GM10266 (cell line): ENCODE data around the gene NFE2L1.

ENCODE experiments used
- DNase-seq: peaks from one replicate; pipeline ENCODE4 v3.0.0; 2012; ENCODE audit errors: extremely low spot score
- TF ChIP-seq, protein P1 (sequence below): IDR thresholded peaks from 2 replicates; pipeline ENCODE4 v1.5.1; 2012; ENCODE audit warnings: mild to moderate bottlenecking, low read depth; ENCODE audit not compliant: control insufficient read depth, insufficient read depth; ENCODE audit errors: missing control alignments

Gene NFE2L1

DNA sequence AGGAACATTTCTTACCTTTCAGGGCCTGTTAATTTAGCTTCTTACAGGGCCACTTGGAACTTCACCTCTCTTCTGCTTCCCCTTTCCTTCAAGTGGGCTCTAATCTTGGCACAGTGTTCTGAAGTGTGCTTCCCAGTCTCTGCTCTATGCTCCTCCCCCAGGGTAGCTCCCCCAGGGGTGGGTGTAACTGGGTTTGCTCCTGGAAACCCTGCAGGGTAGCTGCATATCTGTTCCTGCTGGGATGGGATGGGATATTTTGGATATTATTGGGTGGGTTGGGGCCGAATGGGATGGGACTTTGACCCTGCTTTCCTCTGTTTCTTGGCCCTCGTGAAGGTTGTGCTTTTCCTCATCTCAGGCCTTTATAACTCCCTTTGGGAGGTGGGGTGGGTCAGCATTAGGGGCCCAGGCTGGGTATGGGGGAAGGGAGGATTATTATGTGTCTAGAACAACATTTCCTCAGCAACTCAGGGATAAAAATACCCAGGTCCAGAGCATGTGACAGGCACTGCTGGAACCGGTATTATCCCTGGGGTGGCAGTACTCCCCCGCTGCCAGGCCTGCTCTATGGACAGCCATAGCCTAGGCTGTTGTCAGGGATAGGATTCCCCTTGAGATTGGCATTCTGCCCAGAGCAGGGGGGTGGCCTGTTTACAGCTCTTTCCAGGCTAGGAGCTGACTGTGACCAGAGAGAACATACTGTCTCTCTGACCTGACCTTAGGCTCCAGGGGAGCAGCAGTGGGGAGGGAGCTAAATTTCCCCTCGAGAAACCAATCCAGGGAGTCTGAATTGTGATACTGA is 5.0 kb downstream of the NFE2L1 start:
- TF ChIP-seq, protein P1, sequence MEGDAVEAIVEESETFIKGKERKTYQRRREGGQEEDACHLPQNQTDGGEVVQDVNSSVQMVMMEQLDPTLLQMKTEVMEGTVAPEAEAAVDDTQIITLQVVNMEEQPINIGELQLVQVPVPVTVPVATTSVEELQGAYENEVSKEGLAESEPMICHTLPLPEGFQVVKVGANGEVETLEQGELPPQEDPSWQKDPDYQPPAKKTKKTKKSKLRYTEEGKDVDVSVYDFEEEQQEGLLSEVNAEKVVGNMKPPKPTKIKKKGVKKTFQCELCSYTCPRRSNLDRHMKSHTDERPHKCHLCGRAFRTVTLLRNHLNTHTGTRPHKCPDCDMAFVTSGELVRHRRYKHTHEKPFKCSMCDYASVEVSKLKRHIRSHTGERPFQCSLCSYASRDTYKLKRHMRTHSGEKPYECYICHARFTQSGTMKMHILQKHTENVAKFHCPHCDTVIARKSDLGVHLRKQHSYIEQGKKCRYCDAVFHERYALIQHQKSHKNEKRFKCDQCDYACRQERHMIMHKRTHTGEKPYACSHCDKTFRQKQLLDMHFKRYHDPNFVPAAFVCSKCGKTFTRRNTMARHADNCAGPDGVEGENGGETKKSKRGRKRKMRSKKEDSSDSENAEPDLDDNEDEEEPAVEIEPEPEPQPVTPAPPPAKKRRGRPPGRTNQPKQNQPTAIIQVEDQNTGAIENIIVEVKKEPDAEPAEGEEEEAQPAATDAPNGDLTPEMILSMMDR: no peak
- DNase-seq: no peak

DNA sequence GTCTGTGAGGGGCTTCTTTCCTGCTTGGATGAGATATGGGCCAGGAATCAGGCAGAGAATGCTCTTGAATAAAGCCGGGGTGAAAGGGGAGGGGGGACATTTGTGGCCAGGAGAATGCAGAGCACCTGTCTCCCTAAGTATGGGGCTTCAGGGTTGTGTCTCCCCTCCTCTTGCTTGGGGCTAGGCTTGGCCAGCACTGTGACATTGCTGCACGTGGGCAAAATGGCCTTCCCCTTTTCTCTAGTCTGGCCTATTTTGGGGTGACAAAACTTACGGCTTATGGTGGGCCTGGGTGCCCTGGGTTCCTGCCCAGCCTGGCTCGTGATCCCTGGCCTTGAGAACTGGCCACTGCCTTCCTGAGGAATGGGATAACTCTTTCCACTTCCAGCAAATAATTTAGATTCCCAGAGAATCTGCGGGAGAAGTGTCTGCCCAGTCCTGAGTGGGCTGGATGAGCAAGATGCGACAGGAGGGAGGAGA is 5.6 kb downstream of the NFE2L1 start:
- DNase-seq: no peak
- TF ChIP-seq, protein P1: no peak

DNA sequence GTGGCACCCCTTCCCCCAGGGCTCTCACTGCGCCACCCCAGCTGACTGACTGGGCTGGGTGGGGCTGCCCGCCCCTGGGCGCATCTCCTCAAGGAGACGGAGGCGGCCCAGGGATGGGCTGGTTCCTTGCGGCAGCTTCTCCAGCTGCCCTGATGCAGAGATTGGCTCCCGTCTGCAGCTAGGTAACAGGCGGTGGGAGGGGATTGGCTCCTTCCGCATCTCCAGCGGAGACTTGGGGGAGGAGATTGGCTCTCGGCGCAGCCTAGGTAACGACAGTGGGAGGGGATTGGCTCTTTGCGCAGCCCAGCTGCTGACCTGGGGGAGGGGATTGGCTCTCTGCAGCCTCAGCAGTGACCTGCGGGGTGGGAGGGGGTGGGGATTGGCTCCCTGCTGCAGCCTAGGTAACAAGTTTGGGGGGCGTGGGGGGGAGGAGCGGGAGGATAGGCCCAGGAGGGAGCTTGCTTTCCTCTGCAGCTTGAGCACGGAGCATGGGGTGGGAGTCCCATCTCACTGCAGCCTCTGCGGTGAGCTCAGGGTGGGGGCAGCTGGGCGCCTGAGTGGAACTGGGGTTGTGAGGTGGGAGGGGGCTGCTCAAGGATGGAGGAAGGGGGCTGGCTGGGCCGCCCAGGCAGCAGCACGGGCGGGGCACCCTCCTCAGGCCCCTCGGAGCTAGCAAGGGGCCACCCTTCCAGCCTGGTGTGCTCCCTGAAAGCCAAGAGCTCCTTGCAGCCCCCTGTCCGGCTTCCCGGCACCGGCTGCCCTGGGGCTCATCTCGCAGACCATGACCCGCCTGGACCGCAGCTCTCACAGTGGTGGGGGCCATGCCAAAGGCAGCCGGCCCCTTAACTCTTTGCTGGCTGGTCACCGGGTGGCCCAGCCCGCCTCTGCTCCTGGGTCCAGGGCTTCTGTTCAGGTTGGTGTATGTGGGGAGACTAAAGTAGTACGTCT is 6.4 kb downstream of the NFE2L1 start:
- TF ChIP-seq, protein P1: no peak
- DNase-seq: no peak

DNA sequence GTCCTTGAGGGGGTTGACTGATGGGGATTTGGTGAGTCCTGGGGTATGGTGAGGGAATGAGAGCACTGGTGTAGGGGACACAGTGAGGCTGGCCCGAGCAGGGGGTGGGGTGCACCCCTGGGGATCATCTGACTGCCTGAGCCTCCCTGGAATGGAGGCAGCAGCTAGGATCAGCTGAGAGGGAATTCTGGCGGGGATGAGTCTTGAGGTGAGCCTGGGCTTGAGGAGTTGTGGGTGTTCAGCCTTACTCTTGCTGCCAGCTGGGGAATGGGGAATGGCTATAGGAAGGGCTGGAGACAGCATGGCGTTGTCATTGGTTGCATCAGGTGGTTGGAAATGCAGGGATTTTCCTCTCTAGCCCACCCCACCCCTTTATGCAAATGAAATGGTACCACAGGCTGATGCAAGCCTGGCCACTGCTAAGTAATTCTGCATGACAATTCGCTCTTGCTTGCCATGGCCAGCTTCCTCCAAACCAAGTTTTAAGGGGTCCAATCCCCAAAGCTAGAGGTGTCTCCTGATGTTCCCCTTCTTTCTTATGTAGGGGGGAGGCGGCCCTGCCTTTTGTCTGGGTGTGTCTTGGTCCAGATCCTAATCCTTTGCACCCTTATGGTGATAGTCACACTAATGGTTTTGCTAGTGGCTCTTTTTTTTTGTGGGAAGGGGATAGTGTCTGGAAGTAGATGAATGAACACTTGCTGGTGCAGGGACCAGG is 7.5 kb downstream of the NFE2L1 start:
- peak; percentile 65 for DNase-seq
- TF ChIP-seq, protein P1: no peak

DNA sequence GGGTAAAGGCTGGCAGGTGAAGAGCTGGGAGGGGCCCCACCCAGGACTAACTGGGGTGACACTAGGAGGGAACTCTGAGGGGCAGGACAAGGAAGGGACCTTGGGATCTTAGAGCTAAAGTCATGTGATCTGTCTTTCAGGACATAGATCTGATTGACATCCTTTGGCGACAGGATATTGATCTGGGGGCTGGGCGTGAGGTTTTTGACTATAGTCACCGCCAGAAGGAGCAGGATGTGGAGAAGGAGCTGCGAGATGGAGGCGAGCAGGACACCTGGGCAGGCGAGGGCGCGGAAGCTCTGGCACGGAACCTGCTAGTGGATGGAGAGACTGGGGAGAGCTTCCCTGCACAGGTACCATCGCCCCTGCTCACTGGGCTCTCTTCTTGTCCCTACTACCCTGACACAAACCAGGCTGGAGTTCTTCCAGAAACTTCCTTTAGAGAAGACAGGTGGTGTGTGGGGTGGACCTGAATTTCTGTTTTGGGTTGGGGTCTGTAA is 8.1 kb downstream of the NFE2L1 start:
- TF ChIP-seq, protein P1: no peak

DNA sequence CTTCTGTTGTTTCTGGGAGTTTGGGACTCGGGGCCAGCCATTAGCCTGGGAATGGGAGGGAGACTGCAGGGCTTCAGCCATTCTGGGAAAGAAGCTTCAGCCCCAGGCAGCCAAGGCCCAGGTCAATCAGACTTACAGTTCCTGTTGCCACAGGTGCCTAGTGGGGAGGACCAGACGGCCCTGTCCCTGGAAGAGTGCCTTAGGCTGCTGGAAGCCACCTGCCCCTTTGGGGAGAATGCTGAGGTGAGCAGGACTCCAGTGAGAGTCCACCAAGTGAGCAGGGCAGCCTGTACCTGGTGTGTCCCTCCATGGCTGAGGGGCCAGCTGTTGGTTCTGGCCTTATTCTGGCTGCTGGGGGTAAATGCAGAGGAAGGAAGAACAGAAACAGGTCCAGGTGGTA is 8.7 kb downstream of the NFE2L1 start:
- no peak for DNase-seq
- TF ChIP-seq, protein P1: no peak

More for the DNA sequence above, 8.1 kb downstream of the NFE2L1 start:
- no peak for DNase-seq
